ENCODE measurements around the gene ACTN4. TPM values are rescaled to one million over a fixed set of nuclear protein-coding genes. Genes with fewer than 3 reads are reported as not detected.

The ACTN4 gene
- total and polyA plus RNA-seq, 10 of the 15 experiments (the other 5 are each of a cell fraction or from before 2014, with no cell fraction given) = 2.4 to 293 (median 72.5) TPM

DNA sequence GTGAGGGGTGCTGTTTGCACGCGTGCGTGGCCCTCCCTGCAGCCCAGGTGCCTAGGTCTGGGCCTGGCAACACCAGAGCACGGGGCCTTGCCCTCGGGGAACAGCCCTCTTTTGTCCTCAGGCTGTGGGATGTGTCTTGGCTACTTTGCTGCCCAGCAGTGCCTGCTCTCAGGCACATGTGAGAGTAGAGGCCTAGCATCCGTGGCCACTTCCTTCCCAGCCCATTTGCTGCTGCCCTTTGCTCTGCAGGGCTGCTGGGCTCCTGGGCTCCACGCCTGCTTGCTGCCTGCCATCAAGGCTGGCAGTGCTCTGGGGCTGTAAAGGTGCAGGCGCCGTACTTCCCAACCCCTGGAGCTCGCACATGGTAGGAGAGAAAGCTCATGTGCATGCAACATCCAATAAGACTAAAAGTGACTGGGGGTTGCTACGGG is 50.2 kb downstream of the ACTN4 start:
- FAIRE-seq (no peak), DNase-seq (ENCODE audit: low read depth, low spot score) (no peak), ATAC-seq (no peak)
- H3K27me3 ChIP-seq (replicated peaks in 1 of 2; ENCODE audit: control insufficient read depth in 2 of 2, insufficient read depth in 2 of 2, low read length in 1 of 2) = no peaks in the 10 kb centered on the region
- RAD21 ChIA-PET (ENCODE audit: unreplicated experiment) = interaction anchor here (0.7 kb wide), 1 partner anchor 219 kb away, joined by 3 read pairs; no protein-coding TSS in a partner anchor
- no peak overlapping the region for H3K27ac ChIP-seq (ENCODE audit: control insufficient read depth, insufficient read depth)
- in situ Hi-C loops (cut with MboI) (no loop called here), intact Hi-C loops (cut with micrococcal nuclease; ENCODE audit: unreplicated experiment) (no loop called here)
- peaks cover 26 to 40% of the 10 kb centered on the region in 2 experiments; a peak in 3 of 4 replicates for H3K36me3 ChIP-seq (ENCODE audit: control insufficient read depth in 2 of 2, insufficient read depth in 2 of 2, low read length in 1 of 2)
- no TSS peak for BruUV-seq (replicated peaks)
- POLR2A ChIA-PET = no interaction called here
- no peak overlapping the region for H2AFZ ChIP-seq (ENCODE audit: control insufficient read depth, low read depth, low read length)
- no peaks in the 10 kb centered on the region for H3K9me3 ChIP-seq (replicated peaks; ENCODE audit: control insufficient read depth, insufficient read depth, low read length)
- peaks cover 33% of the 10 kb centered on the region for H3K79me2 ChIP-seq (ENCODE audit: control insufficient read depth, insufficient read depth, low read length)
- SMC1A ChIA-PET (ENCODE audit: uncharacterized antibody, unreplicated experiment) = no interaction called here
- H3K9ac ChIP-seq (ENCODE audit: control insufficient read depth, insufficient read depth, low read length) = no peak overlapping the region
- H3K4me1 ChIP-seq (ENCODE audit: control insufficient read depth, insufficient read depth, low read length) = peaks cover 47% of the 10 kb centered on the region
- H4K20me1 ChIP-seq (ENCODE audit: control insufficient read depth, insufficient read depth) = 0 out of 2 replicates have a peak, but pooled peaks cover 5% of the 10 kb centered on the region
- CTCF ChIA-PET = no interaction called here
- no peak overlapping the region for H3K4me2 ChIP-seq (ENCODE audit: control insufficient read depth, insufficient read depth)
- WGBS (ENCODE audit: insufficient coverage, insufficient replicate concordance, low lambda C conversion rate, missing lambda C conversion rate) = 91% methylated on average over 11 of the region's 11 CpGs
- H3K4me3 ChIP-seq = no peak overlapping the region
- no peak for TF ChIP-seq GATAD2B (conservative IDR thresholded peaks at IDR 0.05; ENCODE audit: low read depth)
- TF ChIP-seq ZNF274 (IDR thresholded peaks at IDR 0.05; ENCODE audit: insufficient read depth, insufficient read length) = no peak
- no peak for TF ChIP-seq ZNF592 (IDR thresholded peaks at IDR 0.05)
- TF ChIP-seq ZNF207 (IDR thresholded peaks at IDR 0.05; ENCODE audit: borderline replicate concordance) = no peak
- no peak for TF ChIP-seq TBL1XR1 (IDR thresholded peaks at IDR 0.05; ENCODE audit: low read depth, low read length)
- TF ChIP-seq NFYA (IDR thresholded peaks at IDR 0.05; ENCODE audit: borderline replicate concordance, low read depth, low read length) = no peak
- no peak for TF ChIP-seq CBFB (IDR thresholded peaks at IDR 0.05; ENCODE audit: low read depth)
- no peak for TF ChIP-seq ZBTB4 (CRISPR knock-in tag; IDR thresholded peaks at IDR 0.05)

Measured in GM12878 (cell line).